NB4 (cell line): ENCODE measurements around the gene ERI2.

Experiments
- CTCF ChIP-seq: IDR thresholded peaks from one replicate; pipeline ENCODE4 v1.5.1; 2012; ENCODE audit warnings: low read depth, low read length
- MYC ChIP-seq: IDR thresholded peaks from 2 replicates; pipeline ENCODE4 v1.6.1; 2011; ENCODE audit warnings: low read depth, low read length
- POLR2A ChIP-seq: IDR thresholded peaks from 2 replicates; pipeline ENCODE4 v1.6.1; 2011; ENCODE audit warnings: mild to moderate bottlenecking; ENCODE audit not compliant: insufficient read length; ENCODE audit errors: extremely low read depth

GRCh38 chr16:20850981-20851380 lies 44.7 kb upstream of the ERI2 start:
- no peak for TF ChIP-seq CTCF
- TF ChIP-seq MYC, result no peak
- TF ChIP-seq POLR2A, result no peak
